ENCODE results near the gene VPS39.

DNA sequence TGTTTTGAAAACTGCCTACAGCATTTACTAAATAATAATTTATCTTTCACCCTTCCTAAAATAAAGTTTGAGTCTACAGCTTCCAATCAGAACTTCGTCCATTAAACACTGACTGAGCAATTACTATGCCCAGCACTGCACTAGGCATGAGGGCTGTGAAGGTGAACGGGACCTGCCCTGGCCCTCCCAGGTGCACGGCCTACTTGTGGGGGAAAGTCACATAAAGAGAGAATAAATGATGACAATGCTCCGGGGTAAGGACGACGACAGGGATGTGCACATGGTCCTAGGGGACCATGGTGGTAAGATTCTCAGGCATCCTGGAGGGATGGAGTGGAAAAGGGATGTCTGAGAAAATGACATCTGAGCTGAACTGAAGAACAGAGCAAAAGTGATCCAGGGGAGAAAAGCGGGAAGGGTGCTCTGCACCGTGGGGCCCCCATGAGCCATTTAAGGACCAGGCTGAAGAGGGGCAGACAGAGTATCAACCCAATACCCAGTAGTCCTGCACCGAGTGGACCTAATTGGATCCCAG lies 63.2 kb downstream of the VPS39 start:
- TF ChIP-seq, protein P1, sequence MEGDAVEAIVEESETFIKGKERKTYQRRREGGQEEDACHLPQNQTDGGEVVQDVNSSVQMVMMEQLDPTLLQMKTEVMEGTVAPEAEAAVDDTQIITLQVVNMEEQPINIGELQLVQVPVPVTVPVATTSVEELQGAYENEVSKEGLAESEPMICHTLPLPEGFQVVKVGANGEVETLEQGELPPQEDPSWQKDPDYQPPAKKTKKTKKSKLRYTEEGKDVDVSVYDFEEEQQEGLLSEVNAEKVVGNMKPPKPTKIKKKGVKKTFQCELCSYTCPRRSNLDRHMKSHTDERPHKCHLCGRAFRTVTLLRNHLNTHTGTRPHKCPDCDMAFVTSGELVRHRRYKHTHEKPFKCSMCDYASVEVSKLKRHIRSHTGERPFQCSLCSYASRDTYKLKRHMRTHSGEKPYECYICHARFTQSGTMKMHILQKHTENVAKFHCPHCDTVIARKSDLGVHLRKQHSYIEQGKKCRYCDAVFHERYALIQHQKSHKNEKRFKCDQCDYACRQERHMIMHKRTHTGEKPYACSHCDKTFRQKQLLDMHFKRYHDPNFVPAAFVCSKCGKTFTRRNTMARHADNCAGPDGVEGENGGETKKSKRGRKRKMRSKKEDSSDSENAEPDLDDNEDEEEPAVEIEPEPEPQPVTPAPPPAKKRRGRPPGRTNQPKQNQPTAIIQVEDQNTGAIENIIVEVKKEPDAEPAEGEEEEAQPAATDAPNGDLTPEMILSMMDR (IDR thresholded peaks at IDR 0.05): no peak
- TF ChIP-seq, protein P2, sequence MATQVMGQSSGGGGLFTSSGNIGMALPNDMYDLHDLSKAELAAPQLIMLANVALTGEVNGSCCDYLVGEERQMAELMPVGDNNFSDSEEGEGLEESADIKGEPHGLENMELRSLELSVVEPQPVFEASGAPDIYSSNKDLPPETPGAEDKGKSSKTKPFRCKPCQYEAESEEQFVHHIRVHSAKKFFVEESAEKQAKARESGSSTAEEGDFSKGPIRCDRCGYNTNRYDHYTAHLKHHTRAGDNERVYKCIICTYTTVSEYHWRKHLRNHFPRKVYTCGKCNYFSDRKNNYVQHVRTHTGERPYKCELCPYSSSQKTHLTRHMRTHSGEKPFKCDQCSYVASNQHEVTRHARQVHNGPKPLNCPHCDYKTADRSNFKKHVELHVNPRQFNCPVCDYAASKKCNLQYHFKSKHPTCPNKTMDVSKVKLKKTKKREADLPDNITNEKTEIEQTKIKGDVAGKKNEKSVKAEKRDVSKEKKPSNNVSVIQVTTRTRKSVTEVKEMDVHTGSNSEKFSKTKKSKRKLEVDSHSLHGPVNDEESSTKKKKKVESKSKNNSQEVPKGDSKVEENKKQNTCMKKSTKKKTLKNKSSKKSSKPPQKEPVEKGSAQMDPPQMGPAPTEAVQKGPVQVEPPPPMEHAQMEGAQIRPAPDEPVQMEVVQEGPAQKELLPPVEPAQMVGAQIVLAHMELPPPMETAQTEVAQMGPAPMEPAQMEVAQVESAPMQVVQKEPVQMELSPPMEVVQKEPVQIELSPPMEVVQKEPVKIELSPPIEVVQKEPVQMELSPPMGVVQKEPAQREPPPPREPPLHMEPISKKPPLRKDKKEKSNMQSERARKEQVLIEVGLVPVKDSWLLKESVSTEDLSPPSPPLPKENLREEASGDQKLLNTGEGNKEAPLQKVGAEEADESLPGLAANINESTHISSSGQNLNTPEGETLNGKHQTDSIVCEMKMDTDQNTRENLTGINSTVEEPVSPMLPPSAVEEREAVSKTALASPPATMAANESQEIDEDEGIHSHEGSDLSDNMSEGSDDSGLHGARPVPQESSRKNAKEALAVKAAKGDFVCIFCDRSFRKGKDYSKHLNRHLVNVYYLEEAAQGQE (IDR thresholded peaks at IDR 0.05; ENCODE audit: insufficient read depth in 1 of 2, low read depth in 2 of 2, low read length in 1 of 2): no peak
- TF ChIP-seq TCF7L2 (IDR thresholded peaks at IDR 0.05; ENCODE audit: low read depth, low read length): no peak

Data from Panc1 (cell line).